ENCODE results near the gene STAT5B.

GRCh38 chr17:42271006-42271778 is 5.0 kb downstream of the STAT5B start:
- TF ChIP-seq, protein P1, sequence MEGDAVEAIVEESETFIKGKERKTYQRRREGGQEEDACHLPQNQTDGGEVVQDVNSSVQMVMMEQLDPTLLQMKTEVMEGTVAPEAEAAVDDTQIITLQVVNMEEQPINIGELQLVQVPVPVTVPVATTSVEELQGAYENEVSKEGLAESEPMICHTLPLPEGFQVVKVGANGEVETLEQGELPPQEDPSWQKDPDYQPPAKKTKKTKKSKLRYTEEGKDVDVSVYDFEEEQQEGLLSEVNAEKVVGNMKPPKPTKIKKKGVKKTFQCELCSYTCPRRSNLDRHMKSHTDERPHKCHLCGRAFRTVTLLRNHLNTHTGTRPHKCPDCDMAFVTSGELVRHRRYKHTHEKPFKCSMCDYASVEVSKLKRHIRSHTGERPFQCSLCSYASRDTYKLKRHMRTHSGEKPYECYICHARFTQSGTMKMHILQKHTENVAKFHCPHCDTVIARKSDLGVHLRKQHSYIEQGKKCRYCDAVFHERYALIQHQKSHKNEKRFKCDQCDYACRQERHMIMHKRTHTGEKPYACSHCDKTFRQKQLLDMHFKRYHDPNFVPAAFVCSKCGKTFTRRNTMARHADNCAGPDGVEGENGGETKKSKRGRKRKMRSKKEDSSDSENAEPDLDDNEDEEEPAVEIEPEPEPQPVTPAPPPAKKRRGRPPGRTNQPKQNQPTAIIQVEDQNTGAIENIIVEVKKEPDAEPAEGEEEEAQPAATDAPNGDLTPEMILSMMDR (IDR thresholded peaks at IDR 0.05) = no peak
- no peak for TF ChIP-seq POLR2AphosphoS5 (IDR thresholded peaks at IDR 0.05)
